PC-3 (cell line): Measurements from ENCODE around the gene BPIFB2.

Source experiments
- CTCF ChIP-seq: fragments of 300-600 bp; sonication (generic); conservative IDR thresholded peaks from 2 replicates; pipeline ENCODE4 v1.5.1; 2017; ENCODE audit warnings: antibody characterized with exemption, low read depth, mild to moderate bottlenecking, low read length
- EZH2 ChIP-seq: fragments of 300-600 bp; sonication (generic); IDR thresholded peaks from one replicate; pipeline ENCODE4 v1.6.1; 2017; ENCODE audit warnings: antibody characterized with exemption, mild to moderate bottlenecking, low read length; ENCODE audit not compliant: unreplicated experiment
- EZH2phosphoT487 ChIP-seq: fragments of 300-600 bp; sonication (generic); IDR thresholded peaks from 2 replicates; pipeline ENCODE4 v1.6.1; 2018; ENCODE audit warnings: mild to moderate bottlenecking, antibody characterized with exemption, low read length, borderline replicate concordance

GRCh38 chr20:33030076-33030475, 22.6 kb downstream of the BPIFB2 start:
- TF ChIP-seq CTCF, result no peak
- TF ChIP-seq EZH2, result no peak
- TF ChIP-seq EZH2phosphoT487, result no peak
